Measurements from ENCODE around the gene SLC7A9.
"Not testable (repeated sequence)": the region's sequence is repeated elsewhere in the genome, so short reads cannot be mapped to it uniquely, and the experiment has no call there.

SLC7A9 gene

GRCh38 chr19:32802840-32803239 is 66.7 kb downstream of the SLC7A9 start:
- DNase-seq (ENCODE audit: low read depth, low spot score), result no peak

DNA sequence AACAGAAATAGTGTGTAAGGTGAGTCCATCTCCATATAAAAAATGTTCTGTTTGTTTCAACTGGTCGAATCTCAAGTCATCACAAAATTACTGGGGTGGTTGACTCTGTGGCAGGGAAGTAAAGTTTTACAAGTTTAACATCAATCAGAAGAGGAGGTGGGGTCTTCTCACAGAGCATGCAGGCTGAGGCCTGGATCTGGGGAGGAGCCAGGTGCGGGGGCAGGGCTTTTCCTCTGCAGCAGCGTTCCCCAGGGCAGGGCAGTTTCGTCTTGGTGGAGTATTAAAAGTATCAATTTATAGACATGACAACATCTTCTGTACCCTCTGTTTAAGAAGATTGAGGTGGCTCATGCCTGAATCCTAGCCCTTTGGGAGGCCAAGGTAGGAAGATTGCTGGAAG is 68.8 kb downstream of the SLC7A9 start:
- no peak for DNase-seq (ENCODE audit: low read depth, low spot score)

- no peak for DNase-seq (ENCODE audit: low read depth, low spot score)
Measured at GRCh38 chr19:32800191-32800590, 69.4 kb downstream of the SLC7A9 start.

DNA sequence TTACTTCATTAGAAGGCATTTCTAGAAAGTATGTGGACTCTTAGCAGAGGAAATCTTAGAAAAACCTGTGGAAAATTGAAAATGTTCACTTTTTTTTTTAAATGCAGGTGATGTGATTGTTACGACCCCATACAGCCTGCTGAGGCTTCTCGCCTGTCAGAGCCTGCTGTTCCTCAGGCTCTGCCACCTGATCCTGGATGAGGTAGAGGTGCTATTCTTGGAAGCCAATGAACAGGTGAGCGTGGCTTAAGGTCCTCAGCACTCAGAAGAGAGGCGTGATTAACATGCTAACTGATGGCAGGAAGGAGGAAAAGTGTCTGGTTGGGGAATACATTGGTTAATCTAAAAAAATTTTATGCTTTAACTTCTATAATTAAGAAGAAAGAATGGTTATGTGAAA is 71.4 kb downstream of the SLC7A9 start:
- DNase-seq (ENCODE audit: low read depth, low spot score), result no peak

- DNase-seq (ENCODE audit: low read depth, low spot score), result no peak
Measured at GRCh38 chr19:32789429-32789828, 80.1 kb downstream of the SLC7A9 start.

- DNase-seq (ENCODE audit: low read depth, low spot score), result not testable (repeated sequence)
Measured at GRCh38 chr19:32787895-32788294, 81.7 kb downstream of the SLC7A9 start.

- not testable (repeated sequence) for DNase-seq (ENCODE audit: low read depth, low spot score)
Measured at GRCh38 chr19:32787161-32787813, 82.3 kb downstream of the SLC7A9 start.

GRCh38 chr19:32782089-32782488 is 87.5 kb downstream of the SLC7A9 start:
- not testable (repeated sequence) for DNase-seq (ENCODE audit: low read depth, low spot score)

GRCh38 chr19:32781280-32781679 is 88.3 kb downstream of the SLC7A9 start:
- DNase-seq (ENCODE audit: low read depth, low spot score), result no peak
